T-helper 1 cell (primary cell): ENCODE results near the gene SART1.

Experiments
- DNase-seq, 5 donors: peaks; one replicate each; pipeline ENCODE4 v3.0.0-alpha.2; 2012 to 2020
- total RNA-seq, 4 donors: gene quantifications; one replicate each; lab custom pipeline; 2026; lab: John Stamatoyannopoulos, UW

SART1 gene
- 71.1 to 97.6 (median 89.9) reads per million in 4 donors for total RNA-seq

- DNase-seq, result peak; percentile 94 to 97 (median 95)
Measured at GRCh38 chr11:65961267-65962140, at the start of gene SART1. Gene SART1, plus strand, starts transcription at chr11:65961734. Its CDS starts 47 bp downstream, at chr11:65961781.

GRCh38 chr11:65912845-65913244 is 48.7 kb upstream of the SART1 start:
- no peak for DNase-seq

DNA sequence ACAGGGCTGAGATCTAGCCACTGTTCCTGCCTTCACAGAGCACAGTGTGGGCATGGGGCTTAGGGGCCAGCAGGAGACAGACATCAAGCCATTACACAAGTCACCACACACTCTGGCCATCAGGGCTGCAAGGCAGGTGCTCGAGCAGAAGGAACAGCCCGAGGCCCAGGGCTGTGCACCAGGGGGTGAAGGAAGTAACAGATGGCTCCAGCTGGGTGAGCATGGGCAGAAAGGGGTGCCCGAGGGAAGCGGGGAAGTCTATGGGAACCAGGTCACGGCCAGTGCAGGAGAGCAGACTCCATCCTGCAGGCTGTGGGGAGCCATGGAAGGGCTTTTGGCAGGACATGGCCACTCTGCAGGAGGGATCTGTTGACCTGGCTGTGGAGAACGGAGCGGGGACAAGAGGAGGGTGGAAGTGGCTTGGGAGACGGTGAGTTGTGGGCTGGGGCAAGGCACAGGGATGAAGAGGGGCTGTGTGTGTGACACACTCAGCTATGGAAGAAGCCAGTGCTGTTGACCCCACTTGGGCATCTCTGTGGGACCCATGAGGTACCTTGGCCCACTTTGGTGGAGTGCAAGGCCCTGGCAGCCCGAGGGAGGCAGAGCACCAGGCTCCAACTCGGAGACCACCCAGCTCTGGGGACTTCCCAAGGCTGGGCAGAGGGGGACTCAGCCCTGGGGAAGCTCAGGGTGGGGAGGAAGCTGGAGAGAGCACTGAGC is 46.3 kb upstream of the SART1 start:
- no peak for DNase-seq

DNA sequence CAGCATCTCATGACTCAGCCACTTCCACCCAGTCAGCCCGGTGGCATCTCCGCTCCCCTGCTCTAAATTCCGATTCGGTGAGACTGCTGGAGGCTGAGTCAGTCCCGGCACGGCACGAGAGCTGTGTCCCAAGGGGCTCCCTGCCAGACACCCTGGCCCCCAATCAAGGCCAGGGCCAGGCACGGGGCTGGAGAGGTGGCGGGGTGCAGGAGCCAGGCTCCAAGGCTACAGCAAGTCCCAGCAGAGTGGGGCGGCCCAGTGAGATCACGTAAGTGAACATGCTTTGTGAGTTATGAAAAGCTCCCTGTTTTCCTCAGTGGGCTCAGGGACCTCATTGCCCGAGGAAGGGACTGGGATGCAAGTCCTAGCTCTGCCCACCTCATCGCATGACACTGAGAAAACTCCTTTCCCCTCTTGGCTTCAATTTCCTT is 45.7 kb upstream of the SART1 start:
- DNase-seq, result no peak

- no peak for DNase-seq
Measured at GRCh38 chr11:65916391-65916790, 45.1 kb upstream of the SART1 start.

DNA sequence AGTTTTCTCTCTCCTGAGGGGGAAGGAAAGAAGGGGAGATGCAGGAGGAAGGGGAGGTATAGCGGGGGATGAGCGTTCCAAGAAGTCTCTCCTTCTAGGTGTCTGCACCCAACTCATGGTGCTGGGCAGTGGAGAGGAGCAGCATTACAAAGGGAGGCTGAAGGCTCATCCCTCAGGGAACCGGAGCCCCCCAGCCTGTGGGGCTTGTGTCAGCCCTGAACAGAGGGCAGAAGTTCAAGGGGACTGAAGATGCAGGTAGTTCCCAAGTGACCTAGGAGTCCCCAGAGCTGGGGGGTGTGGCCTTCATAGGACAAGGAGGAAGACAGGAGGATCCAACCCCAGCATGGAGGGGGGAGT is 44.5 kb upstream of the SART1 start:
- DNase-seq, result no peak

DNA sequence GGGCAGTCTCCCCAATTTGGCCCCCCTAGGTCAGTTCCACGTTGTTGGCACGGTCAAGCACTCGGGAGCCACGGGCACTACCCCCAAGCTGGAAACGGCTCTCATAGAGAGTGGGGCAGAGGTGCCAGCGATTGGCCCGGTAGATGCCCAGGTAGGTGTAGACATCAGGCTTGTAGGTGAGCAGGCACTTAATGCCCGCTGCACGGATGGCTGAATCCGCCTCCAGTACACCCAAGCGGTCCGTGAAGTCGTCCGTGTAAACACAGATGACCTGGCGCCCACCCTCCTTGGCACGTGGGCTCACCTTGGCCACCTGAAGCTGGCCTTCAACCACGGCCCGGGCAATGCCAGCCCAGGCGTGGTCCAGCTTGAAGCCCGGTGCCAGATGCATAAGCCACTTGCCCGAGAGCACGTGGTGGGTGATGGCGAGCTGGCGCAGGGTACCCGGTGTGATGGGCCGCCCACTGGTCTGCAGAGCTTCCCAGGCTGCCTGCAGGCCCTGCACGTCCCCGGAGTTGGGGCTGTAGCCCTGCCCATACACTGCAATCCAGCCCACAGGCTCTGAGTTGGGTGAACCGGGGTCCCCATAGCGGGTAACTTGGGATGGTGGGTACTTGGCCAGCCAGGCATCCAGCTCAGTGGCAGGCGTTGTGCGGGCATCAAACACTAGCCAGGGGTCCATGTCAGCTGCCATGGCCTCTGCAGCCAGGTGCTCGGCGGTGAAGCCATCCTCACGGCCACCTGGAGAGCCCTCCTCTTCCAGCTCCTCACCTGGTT is 43.9 kb upstream of the SART1 start:
- DNase-seq, result no peak

GRCh38 chr11:65918211-65919140 is 43.1 kb upstream of the SART1 start, which contains the start of gene C11orf68:
Gene C11orf68, minus strand, starts transcription at chr11:65919062. Its CDS starts 31 bp downstream, at chr11:65919031.
- DNase-seq, result peak in 1 of 5 donors; percentile 46

DNA sequence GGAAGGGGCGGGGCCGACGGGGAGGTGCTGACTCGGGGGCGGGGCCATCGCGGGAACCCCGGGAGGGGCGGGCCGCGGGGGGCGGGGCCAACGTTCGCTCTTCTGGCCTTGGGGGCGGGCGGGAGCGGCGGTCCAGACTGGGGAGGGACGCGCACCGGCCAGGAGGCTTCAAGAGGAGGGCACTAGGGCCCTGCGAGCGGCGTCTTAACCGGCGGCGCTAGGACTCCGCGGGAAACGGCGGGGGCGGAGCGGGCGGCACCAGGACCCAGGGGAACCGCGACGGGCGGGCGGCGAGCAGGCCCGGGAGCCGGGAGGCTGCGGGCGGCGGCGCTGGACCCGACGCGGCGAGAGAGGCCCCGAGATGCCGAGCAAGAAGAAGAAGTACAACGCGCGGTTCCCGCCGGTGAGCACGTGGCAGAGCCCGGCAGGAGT is 42.4 kb upstream of the SART1 start, which contains the start of gene DRAP1:
Gene DRAP1 (plus strand): TSS at position 286 of the 432 bp plus-strand sequence. CDS start 76 bp downstream, at position 362.
- peak; percentile 98 to 100 (median 99) for DNase-seq

DNA sequence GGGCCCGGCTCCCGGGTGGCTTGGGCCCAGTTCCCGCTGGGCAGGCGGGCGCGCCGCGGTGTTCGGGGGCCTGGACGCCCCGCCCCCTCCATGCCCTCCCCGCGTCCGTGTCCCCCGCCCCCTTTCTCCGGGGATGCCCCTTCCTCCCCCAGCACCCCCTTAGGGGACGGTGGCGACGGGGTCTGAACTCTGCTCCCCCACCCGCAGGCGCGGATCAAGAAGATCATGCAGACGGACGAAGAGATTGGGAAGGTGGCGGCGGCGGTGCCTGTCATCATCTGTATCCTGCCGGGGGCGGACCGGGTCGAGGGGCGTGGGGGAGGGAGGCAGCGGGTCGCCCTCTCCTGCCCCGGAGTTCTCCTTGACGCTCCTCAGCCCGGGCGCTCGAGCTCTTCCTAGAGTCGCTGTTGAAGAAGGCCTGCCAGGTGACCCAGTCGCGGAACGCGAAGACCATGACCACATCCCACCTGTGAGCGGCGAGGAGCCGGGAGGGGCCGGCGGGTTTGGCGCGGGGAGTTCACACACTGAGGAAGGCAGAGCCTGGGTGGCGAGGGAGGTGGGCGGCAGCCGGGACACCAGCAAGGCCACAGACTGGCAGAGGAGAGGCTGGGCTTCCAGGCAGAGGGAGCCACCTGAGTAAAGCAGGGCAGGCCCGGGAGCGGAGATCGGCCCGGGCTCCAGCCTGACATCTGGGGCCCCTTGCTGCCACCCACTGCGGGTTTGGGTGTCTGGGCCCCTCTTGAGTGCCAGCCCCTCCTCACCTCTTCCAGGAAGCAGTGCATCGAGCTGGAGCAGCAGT is 41.8 kb upstream of the SART1 start:
- peak in 3 of 5 donors; percentile 48 to 54 (median 54) for DNase-seq

- no peak for DNase-seq
Measured at GRCh38 chr11:65920372-65920802, 41.1 kb upstream of the SART1 start.

GRCh38 chr11:65921033-65921555 is 40.4 kb upstream of the SART1 start:
- no peak for DNase-seq

GRCh38 chr11:65921876-65922275 is 39.7 kb upstream of the SART1 start:
- no peak for DNase-seq

GRCh38 chr11:65922565-65922964 is 39.0 kb upstream of the SART1 start:
- no peak for DNase-seq

GRCh38 chr11:65925397-65925796 is 36.1 kb upstream of the SART1 start:
- no peak for DNase-seq

GRCh38 chr11:65927904-65928397 is 33.6 kb upstream of the SART1 start:
- peak; percentile 55 to 87 (median 72) for DNase-seq

DNA sequence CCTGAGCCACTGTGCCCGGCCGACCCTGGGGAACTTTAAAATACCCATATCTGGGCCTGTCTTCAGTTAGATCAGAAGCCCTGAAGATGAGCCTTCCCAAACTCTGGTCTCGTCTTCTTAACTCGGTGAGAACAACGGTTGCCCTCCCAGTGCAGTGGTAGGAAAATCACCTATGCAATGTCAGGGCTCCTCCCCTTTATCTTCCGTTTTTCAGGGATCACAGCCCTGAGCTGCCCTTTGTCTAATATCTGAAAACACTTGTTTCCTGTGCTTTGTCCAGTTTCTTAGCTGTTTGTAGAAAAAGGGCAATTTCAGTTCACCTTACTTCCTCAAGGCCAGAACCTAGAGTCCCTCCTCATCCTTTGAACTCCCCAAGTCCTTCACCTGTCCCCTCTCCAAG is 32.9 kb upstream of the SART1 start:
- DNase-seq, result no peak

- no peak for DNase-seq
Measured at GRCh38 chr11:65931773-65932557, 29.6 kb upstream of the SART1 start.

- DNase-seq, result no peak
Measured at GRCh38 chr11:65932558-65932919, 29.0 kb upstream of the SART1 start.
